H1 (cell line): ENCODE measurements around the gene HES2. TPM values are rescaled to one million over a fixed set of nuclear protein-coding genes. Genes with fewer than 3 reads are reported as not detected.

Experiments
- CTCF ChIA-PET: fragments of 300-600 bp; sonication (Branson Sonifier 250); formaldehyde crosslinking; loops from one replicate; lab custom pipeline; 2021; ENCODE audit not compliant: partially characterized antibody; lab: Charles Lee
- POLR2A ChIA-PET: fragments of 300-600 bp; sonication (Branson Sonifier 250); formaldehyde crosslinking; loops from one replicate; lab custom pipeline; 2021; ENCODE audit warnings: inconsistent platforms; ENCODE audit not compliant: partially characterized antibody; lab: Charles Lee
- DNase-seq, 2 experiments: peaks; one replicate each; pipeline versions ENCODE4 v3.0.0 to v3.0.0-alpha.2; 2010 to 2022; ENCODE audit warnings: low spot score in 2 of 2, low read depth in 1 of 2, mixed read lengths in 1 of 2
- FAIRE-seq: peaks from 2 replicates; lab custom pipeline; 2011; peaks lifted over from hg19 to GRCh38; lab: Jason Lieb, UNC
- H2AFZ ChIP-seq: 2 replicates; pipeline ENCODE4 v1.8.1; 2012; ENCODE audit warnings: low read length, inconsistent platforms
- H2AK5ac ChIP-seq: 2 replicates; pipeline ENCODE4 v1.6.1; 2013; ENCODE audit warnings: low read depth, low read length
- H2BK120ac ChIP-seq: replicated peaks from 2 replicates; pipeline ENCODE3; 2013; ENCODE audit warnings: low read depth, low read length, inconsistent platforms
- H2BK12ac ChIP-seq: 2 replicates; pipeline ENCODE4 v1.6.1; 2013; ENCODE audit warnings: low read depth, low read length
- H2BK15ac ChIP-seq: 2 replicates; pipeline ENCODE4 v1.6.1; 2013; ENCODE audit warnings: low read length
- H2BK20ac ChIP-seq: 2 replicates; pipeline ENCODE4 v1.6.1; 2013; ENCODE audit warnings: low read length
- H2BK5ac ChIP-seq: 2 replicates; pipeline ENCODE4 v1.6.1; 2013; ENCODE audit warnings: low read depth, low read length
- H3K14ac ChIP-seq: 2 replicates; pipeline ENCODE4 v1.6.1; 2013; ENCODE audit warnings: inconsistent platforms; ENCODE audit not compliant: insufficient read length
- H3K18ac ChIP-seq: 2 replicates; pipeline ENCODE4 v1.6.1; 2013; ENCODE audit warnings: low read length; ENCODE audit errors: extremely low read depth
- H3K23ac ChIP-seq: 2 replicates; pipeline ENCODE4 v1.6.1; 2013; ENCODE audit warnings: inconsistent platforms; ENCODE audit not compliant: insufficient read length
- H3K23me2 ChIP-seq: 2 replicates; pipeline ENCODE4 v1.6.1; 2013; ENCODE audit warnings: low read depth, low read length
- H3K27ac ChIP-seq: 2 replicates; pipeline ENCODE4 v1.6.1; 2011; ENCODE audit warnings: low read depth, low read length, inconsistent platforms
- H3K27me3 ChIP-seq, 4 experiments: replicated peaks in 1 of 4; 1 replicate in 1 of 4; 2 replicates in 3 of 4; pipeline versions ENCODE4 v1.6.1 to v1.8.1; 2011 to 2013; ENCODE audit warnings: low read length in 3 of 4, mild to moderate bottlenecking in 3 of 4, inconsistent platforms in 2 of 4, mixed read lengths in 2 of 4, moderate library complexity in 1 of 4; ENCODE audit not compliant: control insufficient read depth in 3 of 4, insufficient read depth in 3 of 4; ENCODE audit errors: extremely low read depth in 1 of 4
- H3K36me3 ChIP-seq, 4 experiments: 2 replicates each; pipeline versions ENCODE4 v1.6.1 to v1.8.1; 2011 to 2013; ENCODE audit warnings: mild to moderate bottlenecking in 4 of 4, low read length in 3 of 4, moderate library complexity in 2 of 4, control low read depth in 1 of 4, inconsistent platforms in 1 of 4; ENCODE audit not compliant: insufficient read depth in 4 of 4, control insufficient read depth in 2 of 4
- H3K4ac ChIP-seq: replicated peaks from 2 replicates; pipeline ENCODE3; 2013; ENCODE audit warnings: low read length, low read depth, mixed read lengths, inconsistent platforms; ENCODE audit not compliant: insufficient read length
- H3K4me1 ChIP-seq, 4 experiments: replicated peaks in 1 of 4; 1 replicate in 1 of 4; 2 replicates in 3 of 4; pipeline versions ENCODE4 v1.6.1 to v1.8.1; 2011 to 2013; ENCODE audit warnings: low read length in 3 of 4, inconsistent platforms in 2 of 4, mixed read lengths in 1 of 4; ENCODE audit not compliant: insufficient read depth in 4 of 4, control insufficient read depth in 3 of 4
- H3K4me2 ChIP-seq, 2 experiments: 2 replicates each; pipeline versions ENCODE4 v1.6.1 to v1.8.1; 2011 to 2013; ENCODE audit warnings: low read depth in 2 of 2, low read length in 2 of 2, control low read depth in 1 of 2, inconsistent platforms in 1 of 2, mild to moderate bottlenecking in 1 of 2; ENCODE audit not compliant: insufficient read depth in 1 of 2
- H3K4me3 ChIP-seq, 4 experiments: fragments of 200-600, 300-600 bp in 1 of 4; sonication (generic), shearing (Covaris generic), sonication (Bioruptor Twin) in 1 of 4; 2 replicates each; pipeline versions ENCODE4 v1.5.1 to v1.8.1; 2011 to 2016; ENCODE audit warnings: low read length in 4 of 4, low read depth in 3 of 4, control low read depth in 2 of 4, inconsistent platforms in 2 of 4, mild to moderate bottlenecking in 2 of 4, mixed read lengths in 1 of 4, moderate library complexity in 1 of 4; ENCODE audit not compliant: insufficient read depth in 2 of 4; ENCODE audit errors: extremely low read depth in 1 of 4
- H3K56ac ChIP-seq: replicated peaks from 2 replicates; pipeline ENCODE3; 2013; ENCODE audit warnings: low read depth, mild to moderate bottlenecking, mixed read lengths, low read length, inconsistent platforms; ENCODE audit not compliant: insufficient read length
- H3K79me1 ChIP-seq: 2 replicates; pipeline ENCODE4 v1.6.1; 2013; ENCODE audit warnings: low read depth, low read length, control low read depth
- H3K79me2 ChIP-seq, 2 experiments: 2 replicates each; pipeline versions ENCODE4 v1.6.1 to v1.8.1; 2012 to 2013; ENCODE audit warnings: low read length in 2 of 2, mild to moderate bottlenecking in 2 of 2, inconsistent platforms in 1 of 2; ENCODE audit not compliant: insufficient read depth in 2 of 2, control insufficient read depth in 1 of 2
- H3K9ac ChIP-seq, 4 experiments: replicated peaks in 1 of 4; 1 replicate in 1 of 4; 2 replicates in 3 of 4; pipeline versions ENCODE4 v1.6.1 to v1.8.1; 2011 to 2013; ENCODE audit warnings: low read depth in 3 of 4, low read length in 3 of 4, control low read depth in 2 of 4, mild to moderate bottlenecking in 2 of 4, moderate library complexity in 2 of 4, inconsistent platforms in 1 of 4; ENCODE audit errors: extremely low read depth in 1 of 4
- H3K9me3 ChIP-seq, 2 experiments: 2 replicates each; pipeline versions ENCODE4 v1.6.1 to v1.8.1; 2012 to 2013; ENCODE audit warnings: mild to moderate bottlenecking in 2 of 2, moderate library complexity in 2 of 2, control low read depth in 1 of 2, inconsistent platforms in 1 of 2, low read depth in 1 of 2, low read length in 1 of 2, mixed read lengths in 1 of 2; ENCODE audit not compliant: insufficient read depth in 2 of 2
- H4K20me1 ChIP-seq, 2 experiments: replicated peaks in 1 of 2; 2 replicates each; pipeline versions ENCODE3 to v1.8.1; 2011 to 2013; ENCODE audit warnings: inconsistent platforms in 2 of 2, low read length in 2 of 2, mild to moderate bottlenecking in 1 of 2; ENCODE audit not compliant: insufficient read depth in 2 of 2, control insufficient read depth in 1 of 2
- H4K5ac ChIP-seq: 2 replicates; pipeline ENCODE4 v1.6.1; 2013; ENCODE audit warnings: low read length, low read depth, mixed read lengths, inconsistent platforms; ENCODE audit not compliant: insufficient read length
- H4K8ac ChIP-seq: 2 replicates; pipeline ENCODE4 v1.8.0; 2013; ENCODE audit warnings: mild to moderate bottlenecking, moderate library complexity, low read length, inconsistent platforms; ENCODE audit not compliant: insufficient read depth; ENCODE audit errors: extremely low read depth
- H4K91ac ChIP-seq: replicated peaks from 2 replicates; pipeline ENCODE3; 2013; ENCODE audit warnings: low read length, mixed read lengths, inconsistent platforms; ENCODE audit not compliant: insufficient read length
- BRCA1 ChIP-seq: IDR thresholded peaks from 2 replicates; pipeline ENCODE4 v1.6.1; 2012; ENCODE audit warnings: low read depth, low read length, improper control_type of control experiment
- EP300 ChIP-seq, 2 experiments: IDR thresholded peaks; 1 replicate in 1 of 2; 2 replicates in 1 of 2; pipeline ENCODE4 v1.6.1; 2011 to 2012; ENCODE audit warnings: low read depth in 2 of 2, low read length in 2 of 2, mild to moderate bottlenecking in 2 of 2, borderline replicate concordance in 1 of 2, inconsistent platforms in 1 of 2, moderate library complexity in 1 of 2
- POLR2A ChIP-seq, 2 experiments: IDR thresholded peaks; 1 replicate in 1 of 2; 2 replicates in 1 of 2; pipeline ENCODE4 v1.6.1; 2011; ENCODE audit warnings: low read depth in 2 of 2, low read length in 2 of 2, mild to moderate bottlenecking in 2 of 2; ENCODE audit errors: control extremely low read depth in 1 of 2
- WGBS, 2 experiments: shearing (Covaris generic) in 1 of 2; methylation state at CpG; one replicate each; pipeline versions ENCODE4 v1.1.6 to v1.1.7; 2013 to 2015; ENCODE audit warnings: low lambda C conversion rate in 2 of 2, mixed read lengths in 2 of 2, inconsistent platforms in 1 of 2, low coverage in 1 of 2, missing lambda C conversion rate in 1 of 2; ENCODE audit not compliant: insufficient replicate concordance in 2 of 2, insufficient coverage in 1 of 2, insufficient read length in 1 of 2; ENCODE audit errors: extremely low coverage in 1 of 2, missing lambda C conversion rate in 1 of 2; 5-methylcytosine and 5-hydroxymethylcytosine counted together
- polyA plus RNA-seq, 7 experiments: library from polyadenylated mRNA; depleted of rRNA in 3 of 7; stranded (reverse) in 5 of 7; unstranded in 2 of 7; fragments of >200 nt in 5 of 7; fragments of 200-250 nt in 2 of 7; gene quantifications; 1 replicate in 5 of 7; 2 replicates in 1 of 7; 4 replicates in 1 of 7; pipeline versions ENCODE4 v1.2.1 to v1.2.3, GENCODE V29; 2011 to 2013; ENCODE audit warnings: missing spikeins in 2 of 7, mixed read lengths in 2 of 7
- total RNA-seq: library from RNA; stranded (reverse); fragmentation: NEBNext Ultra II Directional; extraction: Animal tissue kit (Norgen Biotek cat#: 25700); gene quantifications from 2 replicates; pipeline ENCODE4 v1.2.1, GENCODE V29; 2021

Gene HES2
- total and polyA plus RNA-seq, 2 of the 8 experiments (the other 6 are each of a cell fraction or from before 2014, with no cell fraction given) = 0.15 to 0.53 TPM

GRCh38 chr1:6414881-6415626 is 4.7 kb downstream of the HES2 start:
- H3K4ac ChIP-seq = no peak overlapping the region
- H4K91ac ChIP-seq = peak overlapping the region; percentile 91
- H3K27me3 ChIP-seq = peaks cover 35 to 58% (median 56%) of the 10 kb centered on the region in 4 experiments
- H4K8ac ChIP-seq = peak overlapping the region; percentile 81; the same call in 1 of the 2 replicates
- no peaks in the 10 kb centered on the region for H3K79me2 ChIP-seq
- H2BK5ac ChIP-seq = peak overlapping the region; percentile 84; the same call in 1 of the 2 replicates
- no peak for DNase-seq
- H3K14ac ChIP-seq = no peak overlapping the region
- no peak overlapping the region for H3K27ac ChIP-seq
- H2BK20ac ChIP-seq = 0 out of 2 replicates have a peak overlapping the region, but pooled peaks have one; percentile 15
- TF ChIP-seq POLR2A (IDR thresholded peaks at IDR 0.05; ENCODE audit: control extremely low read depth in 1 of 2, low read depth in 2 of 2, low read length in 2 of 2) (no peak), BRCA1 (no peak), EP300 (IDR thresholded peaks at IDR 0.05; ENCODE audit: borderline replicate concordance in 1 of 2, low read depth in 2 of 2, low read length in 2 of 2) (no peak)
- TF ChIP-seq, all 59 proteins: peak for 0
- Histone ChIP-seq H4K5ac (peak overlapping the region; percentile 61), H3K79me1 (no peaks in the 10 kb centered on the region), H3K23me2 (peaks cover 5% of the 10 kb centered on the region; the same call in 1 of the 2 replicates), H2AFZ (peak overlapping the region; percentile 47; the same call in 1 of the 2 replicates), H4K20me1 (peaks cover 0 to 5% of the 10 kb centered on the region in 2 experiments), H2BK120ac (no peak overlapping the region), H2BK12ac (peak overlapping the region; percentile 98; the same call in 1 of the 2 replicates), H2AK5ac (peak overlapping the region; percentile 94; the same call in 1 of the 2 replicates), H3K18ac (peak overlapping the region; percentile 93), H3K9ac (no peak overlapping the region), H3K4me3 (no peak overlapping the region; a peak in 1 of 8 replicates), H3K56ac (no peak overlapping the region), H2BK15ac (no peak overlapping the region), H3K4me1 (peaks cover 2 to 12% (median 6%) of the 10 kb centered on the region in 4 experiments), H3K23ac (no peak overlapping the region), H3K4me2 (peak overlapping the region; percentile 35 to 51; a peak in 3 of 4 replicates), H3K36me3 (peaks cover 0 to 8% (median 0%) of the 10 kb centered on the region in 4 experiments; a peak in 1 of 8 replicates), H3K9me3 (no peaks in the 10 kb centered on the region)
- POLR2A ChIA-PET = interaction anchor here (0.8 to 1.8 kb wide), 7 partner anchors 10 to 234 kb away, joined by 3 to 6 read pairs (median 3); partner anchors contain the start of gene ACOT7
- CTCF ChIA-PET = interaction anchor here (0.8 to 58.4 kb wide), 26 partner anchors 7 to 228 kb away, joined by 3 to 1769 read pairs (median 5); no protein-coding TSS in a partner anchor
- 86% methylated on average over 17 of the region's 17 CpGs; no CpG with 5 or more reads in 1 of the 2 experiments for WGBS, 2 experiments
- no peak for FAIRE-seq
